Naive B cell (primary cell): ENCODE results near the gene LMCD1. TPM values are rescaled to one million over a fixed set of nuclear protein-coding genes. Genes with fewer than 3 reads are reported as not detected.

ENCODE experiments used
- ATAC-seq, 2 donors: fragments of 150-1000 bp; cut with Tn5 transposase; 2 replicates each; pipeline ENCODE4 v1.10.0; 2021; ENCODE audit warnings: low read depth in 2 of 2, mild to moderate bottlenecking in 2 of 2, moderate library complexity in 2 of 2
- DNase-seq: peaks from one replicate; pipeline ENCODE4 v3.0.0; 2022
- H3K27ac Mint-ChIP-seq, 6 donors: one replicate each; pipeline ENCODE4 v1.8.0; 2020 to 2022; ENCODE audit warnings: mild to moderate bottlenecking in 6 of 6, mixed read lengths in 6 of 6, moderate library complexity in 5 of 6, inconsistent platforms in 2 of 6
- H3K27me3 Mint-ChIP-seq, 3 donors: one replicate each; pipeline ENCODE4 v1.8.0; 2021 to 2022; ENCODE audit warnings: mixed read lengths in 3 of 3, mild to moderate bottlenecking in 1 of 3
- H3K36me3 Mint-ChIP-seq, 2 donors: one replicate each; pipeline ENCODE4 v1.8.0; 2020 to 2022; ENCODE audit warnings: mixed read lengths in 2 of 2, inconsistent platforms in 1 of 2, mild to moderate bottlenecking in 1 of 2
- H3K4me1 Mint-ChIP-seq, 3 donors: one replicate each; pipeline ENCODE4 v1.8.0; 2020 to 2022; ENCODE audit warnings: mixed read lengths in 3 of 3, inconsistent platforms in 1 of 3, mild to moderate bottlenecking in 1 of 3, moderate library complexity in 1 of 3
- H3K4me3 Mint-ChIP-seq, 8 donors: one replicate each; pipeline ENCODE4 v1.8.0; 2020 to 2022; ENCODE audit warnings: mild to moderate bottlenecking in 8 of 8, mixed read lengths in 8 of 8, moderate library complexity in 8 of 8, inconsistent platforms in 2 of 8
- H3K9me3 Mint-ChIP-seq, 7 donors: one replicate each; pipeline ENCODE4 v1.8.0; 2020 to 2022; ENCODE audit warnings: mixed read lengths in 7 of 7, mild to moderate bottlenecking in 5 of 7, inconsistent platforms in 2 of 7, moderate library complexity in 1 of 7
- polyA plus RNA-seq, 6 donors: library from polyadenylated mRNA; unstranded; fragments of 300-500 nt; fragmentation: Illumina TruSeq; gene quantifications; one replicate each; pipeline ENCODE4 v1.2.3, GENCODE V29; 2021; ENCODE audit warnings: low read depth in 6 of 6

Gene LMCD1
- 1 to 10 TPM in 1 of 6 donors, under 1 TPM in 1, not detected in 4; 0.56 to 1.0 TPM for polyA plus RNA-seq

GRCh38 chr3:8501371-8502131 lies at the start of gene LMCD1:
LMCD1 (plus strand) TSS chr3:8501823; CDS start chr3:8501939, 116 bp downstream.
- H3K9me3 Mint-ChIP-seq: peaks cover 0 to 4% (median 0%) of the 10 kb centered on the region in 7 donors
- peak; percentile 95 to 97 for ATAC-seq
- H3K27me3 Mint-ChIP-seq: peaks cover 5 to 16% (median 9%) of the 10 kb centered on the region in 3 donors
- H3K36me3 Mint-ChIP-seq: no peaks in the 10 kb centered on the region
- peak within 1 kb of the TSS in 4 of 6 donors; percentile 52 to 84 (median 66) for H3K27ac Mint-ChIP-seq
- peaks cover 7 to 15% (median 8%) of the 10 kb centered on the region in 3 donors for H3K4me1 Mint-ChIP-seq
- H3K4me3 Mint-ChIP-seq: peak within 1 kb of the TSS; percentile 70 to 92 (median 84)
- peak; percentile 28 for DNase-seq

- peaks cover under 1 to 9% (median 3%) of the 10 kb centered on the region in 7 donors for H3K9me3 Mint-ChIP-seq
- H3K36me3 Mint-ChIP-seq: no peaks in the 10 kb centered on the region
- H3K4me3 Mint-ChIP-seq: no peak overlapping the region
- H3K27ac Mint-ChIP-seq: no peak overlapping the region
- no peaks in the 10 kb centered on the region for H3K4me1 Mint-ChIP-seq
- H3K27me3 Mint-ChIP-seq: peaks cover 5 to 21% (median 9%) of the 10 kb centered on the region in 3 donors
- ATAC-seq (no peak), DNase-seq (no peak)
Measured at GRCh38 chr3:8452112-8452511, 49.5 kb upstream of the LMCD1 start.

GRCh38 chr3:8453153-8453552 lies 48.5 kb upstream of the LMCD1 start:
- H3K36me3 Mint-ChIP-seq: no peaks in the 10 kb centered on the region
- H3K9me3 Mint-ChIP-seq: peaks cover 2 to 9% (median 3%) of the 10 kb centered on the region in 7 donors
- no peaks in the 10 kb centered on the region for H3K4me1 Mint-ChIP-seq
- ATAC-seq (no peak), DNase-seq (no peak)
- no peak overlapping the region for H3K27ac Mint-ChIP-seq
- no peak overlapping the region for H3K4me3 Mint-ChIP-seq
- H3K27me3 Mint-ChIP-seq: peaks cover 0 to 21% (median 9%) of the 10 kb centered on the region in 3 donors

- DNase-seq (no peak), ATAC-seq (no peak)
- H3K27me3 Mint-ChIP-seq: peaks cover 0 to 16% (median 9%) of the 10 kb centered on the region in 3 donors
- no peaks in the 10 kb centered on the region for H3K36me3 Mint-ChIP-seq
- H3K27ac Mint-ChIP-seq: no peak overlapping the region
- no peaks in the 10 kb centered on the region for H3K4me1 Mint-ChIP-seq
- H3K9me3 Mint-ChIP-seq: peaks cover 0 to 7% (median 0%) of the 10 kb centered on the region in 7 donors
- H3K4me3 Mint-ChIP-seq: no peak overlapping the region
Measured at GRCh38 chr3:8455526-8456411, 45.9 kb upstream of the LMCD1 start.

- Mint-ChIP-seq H3K4me1 (no peaks in the 10 kb centered on the region), H3K27ac (no peak overlapping the region), H3K4me3 (no peak overlapping the region), H3K27me3 (peaks cover 0 to 15% (median 9%) of the 10 kb centered on the region in 3 donors), H3K36me3 (no peaks in the 10 kb centered on the region), H3K9me3 (peaks cover 0 to 7% (median 0%) of the 10 kb centered on the region in 7 donors)
- DNase-seq (no peak), ATAC-seq (no peak)
Measured at GRCh38 chr3:8456412-8456811, 45.2 kb upstream of the LMCD1 start.

- ATAC-seq (no peak), DNase-seq (no peak)
- Mint-ChIP-seq H3K9me3 (peaks cover 0 to 7% (median 0%) of the 10 kb centered on the region in 7 donors), H3K27ac (no peak overlapping the region), H3K4me1 (no peaks in the 10 kb centered on the region), H3K36me3 (no peaks in the 10 kb centered on the region), H3K27me3 (peaks cover 0 to 11% (median 9%) of the 10 kb centered on the region in 3 donors), H3K4me3 (no peak overlapping the region)
Measured at GRCh38 chr3:8457039-8457438, 44.6 kb upstream of the LMCD1 start.

- H3K27me3 Mint-ChIP-seq: peaks cover 3 to 10% (median 6%) of the 10 kb centered on the region in 3 donors
- H3K4me3 Mint-ChIP-seq: no peak overlapping the region
- no peak for ATAC-seq
- no peak overlapping the region for H3K27ac Mint-ChIP-seq
- DNase-seq: no peak
- no peaks in the 10 kb centered on the region for H3K36me3 Mint-ChIP-seq
- peaks cover 0 to 6% (median 0%) of the 10 kb centered on the region in 7 donors for H3K9me3 Mint-ChIP-seq
- H3K4me1 Mint-ChIP-seq: no peaks in the 10 kb centered on the region
Measured at GRCh38 chr3:8458238-8458661, 43.4 kb upstream of the LMCD1 start.

- peaks cover under 1 to 2% of the 10 kb centered on the region in 2 donors for H3K36me3 Mint-ChIP-seq
- DNase-seq (no peak), ATAC-seq (no peak)
- H3K27me3 Mint-ChIP-seq: peaks cover 5 to 8% (median 6%) of the 10 kb centered on the region in 3 donors
- no peak overlapping the region for H3K4me3 Mint-ChIP-seq
- no peaks in the 10 kb centered on the region for H3K4me1 Mint-ChIP-seq
- H3K27ac Mint-ChIP-seq: no peak overlapping the region
- peaks cover 0 to 3% (median under 1%) of the 10 kb centered on the region in 7 donors for H3K9me3 Mint-ChIP-seq
Measured at GRCh38 chr3:8458711-8459110, 42.9 kb upstream of the LMCD1 start.

GRCh38 chr3:8460050-8460708 lies 41.4 kb upstream of the LMCD1 start:
- H3K27me3 Mint-ChIP-seq: peaks cover 3 to 12% (median 8%) of the 10 kb centered on the region in 3 donors

GRCh38 chr3:8460815-8461456 lies 40.7 kb upstream of the LMCD1 start:
- DNase-seq: no peak
- H3K36me3 Mint-ChIP-seq: peaks cover 4 to 8% of the 10 kb centered on the region in 2 donors
- ATAC-seq: no peak
- H3K4me3 Mint-ChIP-seq: no peak overlapping the region
- H3K9me3 Mint-ChIP-seq: peaks cover 0 to 5% (median 3%) of the 10 kb centered on the region in 7 donors
- no peaks in the 10 kb centered on the region for H3K4me1 Mint-ChIP-seq
- peaks cover 3 to 12% (median 8%) of the 10 kb centered on the region in 3 donors for H3K27me3 Mint-ChIP-seq
- H3K27ac Mint-ChIP-seq: peak overlapping the region in 1 of 6 donors; percentile 3

More at GRCh38 chr3:8460050-8460708, 41.4 kb upstream of the LMCD1 start:
- H3K9me3 Mint-ChIP-seq: peaks cover 0 to 5% (median 3%) of the 10 kb centered on the region in 7 donors
- H3K36me3 Mint-ChIP-seq: peaks cover 4 to 8% of the 10 kb centered on the region in 2 donors
- no peaks in the 10 kb centered on the region for H3K4me1 Mint-ChIP-seq
- no peak overlapping the region for H3K4me3 Mint-ChIP-seq
- DNase-seq (no peak), ATAC-seq (no peak)
- H3K27ac Mint-ChIP-seq: no peak overlapping the region

GRCh38 chr3:8464668-8465067 lies 37.0 kb upstream of the LMCD1 start:
- ATAC-seq: no peak
- Mint-ChIP-seq H3K27ac (no peak overlapping the region), H3K27me3 (peaks cover 3 to 21% (median 17%) of the 10 kb centered on the region in 3 donors), H3K4me1 (no peaks in the 10 kb centered on the region), H3K36me3 (peaks cover 4 to 8% of the 10 kb centered on the region in 2 donors), H3K9me3 (peaks cover 0 to 5% (median 2%) of the 10 kb centered on the region in 7 donors), H3K4me3 (no peak overlapping the region)
- DNase-seq: no peak

GRCh38 chr3:8466526-8466925 lies 35.1 kb upstream of the LMCD1 start:
- ATAC-seq (no peak), DNase-seq (no peak)

More at GRCh38 chr3:8466526-8466925, 35.1 kb upstream of the LMCD1 start:
- Mint-ChIP-seq H3K27me3 (peaks cover 3 to 21% (median 17%) of the 10 kb centered on the region in 3 donors), H3K4me1 (no peaks in the 10 kb centered on the region), H3K27ac (no peak overlapping the region), H3K4me3 (no peak overlapping the region), H3K9me3 (peaks cover 0 to 5% (median 4%) of the 10 kb centered on the region in 7 donors), H3K36me3 (peaks cover 4 to 8% of the 10 kb centered on the region in 2 donors)
